Panc1 (cell line): ENCODE measurements around the gene SERTAD2. TPM values are rescaled to one million over a fixed set of nuclear protein-coding genes. Genes with fewer than 3 reads are reported as not detected.

Source experiments
- ATAC-seq: fragments of 200-7000 bp; cut with Tn5 transposase; 2 replicates; pipeline ENCODE4 v1.9.1; 2020; ENCODE audit warnings: mild to moderate bottlenecking, moderate library complexity
- BruUV-seq: library from RNA; stranded (reverse); fragments of 400-500 nt; replicated peaks from 2 replicates; lab custom pipeline; 2021; lab: Mats Ljungman, UMichigan
- CTCF ChIA-PET: fragments of 300-600 bp; sonication (Branson Sonifier 250); formaldehyde crosslinking; loops from one replicate; lab custom pipeline; 2022; ENCODE audit warnings: antibody characterized with exemption; lab: Charles Lee
- POLR2A ChIA-PET: fragments of 300-600 bp; sonication (Branson Sonifier 250); formaldehyde crosslinking; loops from one replicate; lab custom pipeline; 2022; ENCODE audit warnings: antibody characterized with exemption; lab: Charles Lee
- DNase-seq: peaks from one replicate; pipeline ENCODE4 v3.0.0-alpha.2; 2010; ENCODE audit warnings: low read depth, low spot score
- H3K27ac ChIP-seq: 2 replicates; pipeline ENCODE4 v1.5.1; 2011; ENCODE audit warnings: mild to moderate bottlenecking, low read length, inconsistent platforms
- H3K27me3 ChIP-seq: fragments of 200-500 bp; sonication (Bioruptor generic); 2 replicates; pipeline ENCODE4 v1.6.0; 2014; ENCODE audit warnings: low read length, inconsistent platforms; ENCODE audit not compliant: control insufficient read depth, insufficient read depth
- H3K36me3 ChIP-seq: fragments of 200-500 bp; sonication (Bioruptor generic); 2 replicates; pipeline ENCODE4 v1.5.1; 2014; ENCODE audit warnings: inconsistent platforms, mild to moderate bottlenecking, low read length, moderate library complexity; ENCODE audit not compliant: control insufficient read depth, insufficient read depth
- H3K4me1 ChIP-seq: 2 replicates; pipeline ENCODE4 v1.5.1; 2011; ENCODE audit warnings: inconsistent platforms, mild to moderate bottlenecking, low read length, moderate library complexity; ENCODE audit not compliant: control insufficient read depth, insufficient read depth
- H3K4me3 ChIP-seq, 2 experiments: 2 replicates each; pipeline ENCODE4 v1.5.1; 2011 to 2012; ENCODE audit warnings: low read depth in 2 of 2, low read length in 2 of 2, mild to moderate bottlenecking in 2 of 2, inconsistent platforms in 1 of 2, moderate library complexity in 1 of 2
- H3K9me3 ChIP-seq: fragments of 200-500 bp; sonication (Bioruptor generic); 2 replicates; pipeline ENCODE4 v1.5.1; 2014; ENCODE audit warnings: low read depth, mild to moderate bottlenecking, inconsistent platforms, low read length, moderate library complexity; ENCODE audit not compliant: control insufficient read depth, insufficient read depth
- POLR2AphosphoS5 ChIP-seq: IDR thresholded peaks from 2 replicates; pipeline ENCODE4 v1.6.1; 2012; ENCODE audit warnings: mild to moderate bottlenecking, low read depth, low read length, moderate library complexity
- SIN3A ChIP-seq: IDR thresholded peaks from 2 replicates; pipeline ENCODE4 v1.6.1; 2012; ENCODE audit warnings: low read depth, mild to moderate bottlenecking, low read length, moderate library complexity, borderline replicate concordance; ENCODE audit not compliant: insufficient read depth
- TCF7L2 ChIP-seq: IDR thresholded peaks from 2 replicates; pipeline ENCODE4 v1.6.1; 2011; ENCODE audit warnings: mild to moderate bottlenecking, low read depth, low read length, inconsistent platforms
- in situ Hi-C: cut with HindIII; loops from 2 replicates; pipeline ENCODE4 v1.10.0; 2016; ENCODE audit warnings: low sequenced_read_pairs, low pct_unique_long_range_greater_than_20kb
- intact Hi-C: fragments of 100-400 bp; cut with micrococcal nuclease; formaldehyde crosslinking; loops from one replicate; pipeline ENCODE4 v1.10.0; 2022; ENCODE audit not compliant: unreplicated experiment
- total RNA-seq: library from RNA; stranded (reverse); gene quantifications from one replicate; pipeline ENCODE4 v1.2.1, GENCODE V29; 2021; ENCODE audit not compliant: unreplicated experiment
- TF ChIP-seq, protein P1 (sequence below), 2 experiments: IDR thresholded peaks; 2 replicates each; pipeline ENCODE4 v1.6.1; 2011 to 2012; ENCODE audit warnings: low read depth in 2 of 2, control low read depth in 1 of 2, low read length in 1 of 2, mild to moderate bottlenecking in 1 of 2, moderate library complexity in 1 of 2; ENCODE audit not compliant: insufficient read depth in 1 of 2
- TF ChIP-seq, protein P2 (sequence below): fragments of 450-650 bp; IDR thresholded peaks from 2 replicates; pipeline ENCODE4 v1.5.1; 2017; ENCODE audit warnings: mild to moderate bottlenecking

The SERTAD2 gene
- total RNA-seq, 1 experiment from 2014 or later, result 24.3 TPM

DNA sequence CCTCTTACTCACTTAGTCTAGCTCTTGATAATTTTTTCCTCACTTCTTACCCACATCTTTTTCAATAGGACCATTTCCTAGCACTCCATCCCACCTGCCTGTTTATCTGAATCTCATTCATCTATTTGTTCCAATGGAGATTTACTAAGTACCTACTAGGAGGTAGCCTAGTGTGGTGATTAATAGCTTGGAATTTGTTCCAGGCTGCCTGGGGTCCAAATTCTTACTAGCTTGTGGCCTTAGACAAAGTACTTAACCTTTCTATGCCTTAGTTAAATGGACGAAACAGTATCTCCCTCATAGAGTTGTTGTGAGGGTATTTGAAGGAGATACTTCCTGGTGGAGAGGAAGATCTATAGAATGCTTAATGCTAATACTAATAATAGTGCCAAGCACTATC lies 42.9 kb upstream of the SERTAD2 start:
- peaks cover 7% of the 10 kb centered on the region for H3K4me1 ChIP-seq
- DNase-seq (no peak), ATAC-seq (no peak)
- H3K9me3 ChIP-seq, result no peaks in the 10 kb centered on the region
- H3K36me3 ChIP-seq, result no peaks in the 10 kb centered on the region
- H3K27me3 ChIP-seq, result no peaks in the 10 kb centered on the region
- no TSS peak for BruUV-seq
- in situ Hi-C loops (no loop called here), intact Hi-C loops (no loop called here)
- H3K4me3 ChIP-seq, result no peak overlapping the region
- CTCF ChIA-PET, result no interaction called here
- H3K27ac ChIP-seq, result no peak overlapping the region
- POLR2A ChIA-PET, result no interaction called here
- TF ChIP-seq TCF7L2, result no peak

DNA sequence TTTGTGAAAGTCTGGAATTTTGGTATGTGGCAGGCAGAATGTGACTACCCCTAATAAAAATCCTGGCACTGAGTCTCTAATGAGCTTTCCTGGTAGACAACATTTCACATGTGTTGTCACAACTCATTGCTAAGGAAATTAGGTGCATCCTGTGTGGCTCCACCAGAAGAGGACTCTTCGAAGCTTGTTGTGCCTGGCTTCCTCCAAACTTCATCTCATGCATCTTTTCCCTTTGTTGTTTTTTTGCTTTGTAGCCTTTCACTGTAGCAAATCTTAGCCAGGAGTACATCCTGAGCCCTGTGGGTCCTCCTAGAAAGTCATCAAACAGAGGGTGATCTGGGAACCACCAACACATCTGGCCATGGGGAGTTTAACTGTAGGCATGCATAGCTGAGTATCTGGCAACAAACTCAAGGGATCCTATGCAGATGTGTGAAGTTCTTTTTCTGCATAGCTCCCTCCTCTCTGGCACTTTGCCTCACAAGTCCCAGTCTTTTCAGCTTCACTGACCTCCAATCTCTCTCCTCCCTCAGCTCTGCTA lies 42.1 kb upstream of the SERTAD2 start:
- POLR2A ChIA-PET, result no interaction called here
- DNase-seq, result no peak
- ATAC-seq, result no peak
- no peaks in the 10 kb centered on the region for H3K27me3 ChIP-seq
- no peak overlapping the region for H3K4me3 ChIP-seq
- intact Hi-C loops, result no loop called here
- no TSS peak for BruUV-seq
- no peak for TF ChIP-seq TCF7L2
- no peak for TF ChIP-seq POLR2AphosphoS5
- no peak for TF ChIP-seq SIN3A
- no peaks in the 10 kb centered on the region for H3K36me3 ChIP-seq
- no peaks in the 10 kb centered on the region for H3K9me3 ChIP-seq
- in situ Hi-C loops, result no loop called here
- CTCF ChIA-PET, result interaction anchor here (0.5 kb wide), 1 partner anchor 295 kb away, joined by 3 read pairs; no protein-coding TSS in a partner anchor
- no peak overlapping the region for H3K27ac ChIP-seq
- peaks cover 7% of the 10 kb centered on the region for H3K4me1 ChIP-seq

DNA sequence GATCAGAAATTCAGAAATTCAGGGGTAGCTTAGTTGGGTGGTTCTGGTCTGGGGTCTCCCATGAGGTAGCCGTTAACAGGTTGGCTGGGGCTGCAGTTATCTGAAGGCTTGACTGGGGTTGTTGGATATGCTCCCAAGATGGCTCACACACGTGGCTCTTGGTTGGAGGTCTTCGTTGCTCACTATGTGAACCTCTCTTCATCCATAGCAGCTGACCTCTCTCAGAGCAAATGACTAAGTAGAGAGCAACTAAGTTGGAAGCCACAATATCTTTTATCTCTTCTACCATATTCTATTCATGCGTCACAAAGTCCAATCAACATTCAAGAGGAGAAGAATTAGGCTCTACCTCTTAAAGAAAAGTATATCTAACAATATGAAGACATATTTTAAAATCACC lies 38.7 kb upstream of the SERTAD2 start:
- no peak for ATAC-seq

More for the DNA sequence above, 38.7 kb upstream of the SERTAD2 start:
- no peaks in the 10 kb centered on the region for H3K36me3 ChIP-seq
- POLR2A ChIA-PET, result no interaction called here
- no peaks in the 10 kb centered on the region; the same call in none of the 2 replicates for H3K4me1 ChIP-seq
- in situ Hi-C loops (no loop called here), intact Hi-C loops (no loop called here)
- no peaks in the 10 kb centered on the region for H3K27me3 ChIP-seq
- no peak for TF ChIP-seq SIN3A
- TF ChIP-seq TCF7L2, result no peak
- TF ChIP-seq, protein P1, sequence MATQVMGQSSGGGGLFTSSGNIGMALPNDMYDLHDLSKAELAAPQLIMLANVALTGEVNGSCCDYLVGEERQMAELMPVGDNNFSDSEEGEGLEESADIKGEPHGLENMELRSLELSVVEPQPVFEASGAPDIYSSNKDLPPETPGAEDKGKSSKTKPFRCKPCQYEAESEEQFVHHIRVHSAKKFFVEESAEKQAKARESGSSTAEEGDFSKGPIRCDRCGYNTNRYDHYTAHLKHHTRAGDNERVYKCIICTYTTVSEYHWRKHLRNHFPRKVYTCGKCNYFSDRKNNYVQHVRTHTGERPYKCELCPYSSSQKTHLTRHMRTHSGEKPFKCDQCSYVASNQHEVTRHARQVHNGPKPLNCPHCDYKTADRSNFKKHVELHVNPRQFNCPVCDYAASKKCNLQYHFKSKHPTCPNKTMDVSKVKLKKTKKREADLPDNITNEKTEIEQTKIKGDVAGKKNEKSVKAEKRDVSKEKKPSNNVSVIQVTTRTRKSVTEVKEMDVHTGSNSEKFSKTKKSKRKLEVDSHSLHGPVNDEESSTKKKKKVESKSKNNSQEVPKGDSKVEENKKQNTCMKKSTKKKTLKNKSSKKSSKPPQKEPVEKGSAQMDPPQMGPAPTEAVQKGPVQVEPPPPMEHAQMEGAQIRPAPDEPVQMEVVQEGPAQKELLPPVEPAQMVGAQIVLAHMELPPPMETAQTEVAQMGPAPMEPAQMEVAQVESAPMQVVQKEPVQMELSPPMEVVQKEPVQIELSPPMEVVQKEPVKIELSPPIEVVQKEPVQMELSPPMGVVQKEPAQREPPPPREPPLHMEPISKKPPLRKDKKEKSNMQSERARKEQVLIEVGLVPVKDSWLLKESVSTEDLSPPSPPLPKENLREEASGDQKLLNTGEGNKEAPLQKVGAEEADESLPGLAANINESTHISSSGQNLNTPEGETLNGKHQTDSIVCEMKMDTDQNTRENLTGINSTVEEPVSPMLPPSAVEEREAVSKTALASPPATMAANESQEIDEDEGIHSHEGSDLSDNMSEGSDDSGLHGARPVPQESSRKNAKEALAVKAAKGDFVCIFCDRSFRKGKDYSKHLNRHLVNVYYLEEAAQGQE (IDR thresholded peaks at IDR 0.05; ENCODE audit: insufficient read depth in 1 of 2, low read depth in 2 of 2, low read length in 1 of 2), result no peak
- no peak for TF ChIP-seq POLR2AphosphoS5
- TF ChIP-seq, protein P2, sequence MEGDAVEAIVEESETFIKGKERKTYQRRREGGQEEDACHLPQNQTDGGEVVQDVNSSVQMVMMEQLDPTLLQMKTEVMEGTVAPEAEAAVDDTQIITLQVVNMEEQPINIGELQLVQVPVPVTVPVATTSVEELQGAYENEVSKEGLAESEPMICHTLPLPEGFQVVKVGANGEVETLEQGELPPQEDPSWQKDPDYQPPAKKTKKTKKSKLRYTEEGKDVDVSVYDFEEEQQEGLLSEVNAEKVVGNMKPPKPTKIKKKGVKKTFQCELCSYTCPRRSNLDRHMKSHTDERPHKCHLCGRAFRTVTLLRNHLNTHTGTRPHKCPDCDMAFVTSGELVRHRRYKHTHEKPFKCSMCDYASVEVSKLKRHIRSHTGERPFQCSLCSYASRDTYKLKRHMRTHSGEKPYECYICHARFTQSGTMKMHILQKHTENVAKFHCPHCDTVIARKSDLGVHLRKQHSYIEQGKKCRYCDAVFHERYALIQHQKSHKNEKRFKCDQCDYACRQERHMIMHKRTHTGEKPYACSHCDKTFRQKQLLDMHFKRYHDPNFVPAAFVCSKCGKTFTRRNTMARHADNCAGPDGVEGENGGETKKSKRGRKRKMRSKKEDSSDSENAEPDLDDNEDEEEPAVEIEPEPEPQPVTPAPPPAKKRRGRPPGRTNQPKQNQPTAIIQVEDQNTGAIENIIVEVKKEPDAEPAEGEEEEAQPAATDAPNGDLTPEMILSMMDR, result no peak
- H3K4me3 ChIP-seq, result no peak overlapping the region
- DNase-seq, result no peak
- CTCF ChIA-PET, result no interaction called here
- BruUV-seq, result no TSS peak
- no peaks in the 10 kb centered on the region for H3K9me3 ChIP-seq
- no peak overlapping the region for H3K27ac ChIP-seq
